ENCODE data around the gene REV3L.

Gene REV3L

DNA sequence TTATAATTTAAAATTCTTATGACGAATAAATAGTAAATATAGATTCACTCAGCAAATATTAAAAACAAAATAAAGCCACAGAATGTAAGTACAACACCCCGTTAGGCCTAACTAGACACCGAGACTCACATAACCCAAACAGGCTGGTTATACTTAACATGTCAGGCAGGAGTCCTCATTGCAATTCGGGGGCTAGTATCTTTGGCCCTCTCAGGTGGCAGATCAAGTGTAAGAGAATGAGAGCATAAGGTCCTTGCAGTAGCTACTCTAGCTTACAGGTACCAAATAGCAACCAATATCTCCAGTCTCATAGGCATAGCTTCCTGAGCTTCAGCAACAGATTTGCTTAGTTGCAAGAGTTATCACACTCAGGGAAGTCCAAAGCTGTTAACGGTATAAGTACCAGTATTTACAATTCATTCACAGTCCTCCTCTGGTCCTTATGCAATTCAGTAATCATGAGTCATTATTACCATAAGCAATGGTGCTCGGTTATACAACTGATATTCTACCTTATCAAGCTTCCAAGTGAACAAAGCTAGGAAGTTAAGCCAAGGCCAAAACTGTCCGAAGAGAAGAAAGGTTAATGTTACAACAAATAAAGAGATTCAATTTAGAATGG is 20.1 kb downstream of the REV3L start:
- H3K27me3 ChIP-seq (ENCODE audit: insufficient read depth, low read depth, severe bottlenecking), result no peaks in the 10 kb centered on the region
- peaks cover 5% of the 10 kb centered on the region for H3K9me3 ChIP-seq (ENCODE audit: severe bottlenecking)
- no peak overlapping the region for H3K27ac ChIP-seq
- H3K4me3 ChIP-seq (ENCODE audit: low read depth, low read length), result no peak overlapping the region
- peaks cover 16% of the 10 kb centered on the region for H3K36me3 ChIP-seq
- TF ChIP-seq, protein P1, sequence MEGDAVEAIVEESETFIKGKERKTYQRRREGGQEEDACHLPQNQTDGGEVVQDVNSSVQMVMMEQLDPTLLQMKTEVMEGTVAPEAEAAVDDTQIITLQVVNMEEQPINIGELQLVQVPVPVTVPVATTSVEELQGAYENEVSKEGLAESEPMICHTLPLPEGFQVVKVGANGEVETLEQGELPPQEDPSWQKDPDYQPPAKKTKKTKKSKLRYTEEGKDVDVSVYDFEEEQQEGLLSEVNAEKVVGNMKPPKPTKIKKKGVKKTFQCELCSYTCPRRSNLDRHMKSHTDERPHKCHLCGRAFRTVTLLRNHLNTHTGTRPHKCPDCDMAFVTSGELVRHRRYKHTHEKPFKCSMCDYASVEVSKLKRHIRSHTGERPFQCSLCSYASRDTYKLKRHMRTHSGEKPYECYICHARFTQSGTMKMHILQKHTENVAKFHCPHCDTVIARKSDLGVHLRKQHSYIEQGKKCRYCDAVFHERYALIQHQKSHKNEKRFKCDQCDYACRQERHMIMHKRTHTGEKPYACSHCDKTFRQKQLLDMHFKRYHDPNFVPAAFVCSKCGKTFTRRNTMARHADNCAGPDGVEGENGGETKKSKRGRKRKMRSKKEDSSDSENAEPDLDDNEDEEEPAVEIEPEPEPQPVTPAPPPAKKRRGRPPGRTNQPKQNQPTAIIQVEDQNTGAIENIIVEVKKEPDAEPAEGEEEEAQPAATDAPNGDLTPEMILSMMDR (IDR thresholded peaks at IDR 0.05; ENCODE audit: low read depth, low read length), result no peak
- no peak for DNase-seq

DNA sequence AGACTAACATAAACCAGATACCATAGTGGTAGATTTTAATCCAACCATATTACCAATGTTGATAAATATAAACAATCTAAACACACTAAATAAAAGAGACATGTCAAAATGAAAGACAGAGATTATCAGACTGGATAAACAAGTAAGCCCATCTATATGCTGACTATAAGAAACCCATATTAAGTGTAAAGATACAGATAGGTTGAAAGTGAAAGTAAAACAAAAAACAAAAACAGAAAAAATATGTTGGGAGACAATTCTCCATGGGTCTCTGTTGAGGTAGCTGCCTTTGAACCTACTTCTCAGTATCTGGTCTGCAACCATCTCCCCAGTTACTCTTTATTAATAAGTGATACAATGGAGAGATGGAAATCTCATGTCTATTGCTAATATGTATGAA is 21.2 kb downstream of the REV3L start:
- Histone ChIP-seq H3K36me3 (peaks cover 16% of the 10 kb centered on the region), H3K27ac (no peak overlapping the region)

DNA sequence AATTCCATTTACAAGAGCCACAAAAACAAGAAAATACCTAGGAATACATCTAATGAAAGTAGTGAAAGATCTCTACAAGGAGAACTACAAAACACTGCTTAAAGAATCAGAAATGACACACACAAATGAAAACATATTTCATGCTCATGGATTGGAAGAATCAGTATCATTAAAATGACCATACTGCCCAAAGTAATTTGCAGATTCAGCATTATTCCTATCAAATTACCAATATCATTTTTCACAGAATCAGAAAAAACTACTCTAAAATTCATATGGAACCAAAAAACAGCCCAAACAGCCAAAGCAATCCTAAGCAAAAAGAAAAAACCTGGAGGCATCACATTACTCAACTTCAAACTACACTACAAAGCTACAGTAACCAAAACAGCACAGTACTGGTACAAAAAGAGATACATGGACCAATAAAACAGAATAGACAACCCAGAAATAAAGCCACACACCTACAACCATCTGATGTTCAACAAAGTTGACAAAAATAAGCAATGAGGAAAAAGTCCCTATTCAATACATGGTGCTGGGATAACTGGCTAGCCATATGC is 24.3 kb downstream of the REV3L start:
- Histone ChIP-seq H3K27ac (no peak overlapping the region), H3K4me3 (ENCODE audit: low read depth, low read length) (no peak overlapping the region), H3K27me3 (ENCODE audit: insufficient read depth, low read depth, severe bottlenecking) (no peaks in the 10 kb centered on the region), H3K36me3 (peaks cover 16% of the 10 kb centered on the region), H3K9me3 (ENCODE audit: severe bottlenecking) (peaks cover 5% of the 10 kb centered on the region)
- TF ChIP-seq, protein P1 (IDR thresholded peaks at IDR 0.05; ENCODE audit: low read depth, low read length), result no peak
- DNase-seq, result no peak

More for the DNA sequence above, 21.2 kb downstream of the REV3L start:
- TF ChIP-seq, protein P1 (IDR thresholded peaks at IDR 0.05; ENCODE audit: low read depth, low read length), result no peak
- no peaks in the 10 kb centered on the region for H3K27me3 ChIP-seq (ENCODE audit: insufficient read depth, low read depth, severe bottlenecking)
- peaks cover 5% of the 10 kb centered on the region for H3K9me3 ChIP-seq (ENCODE audit: severe bottlenecking)
- DNase-seq, result no peak
- no peak overlapping the region for H3K4me3 ChIP-seq (ENCODE audit: low read depth, low read length)

DNA sequence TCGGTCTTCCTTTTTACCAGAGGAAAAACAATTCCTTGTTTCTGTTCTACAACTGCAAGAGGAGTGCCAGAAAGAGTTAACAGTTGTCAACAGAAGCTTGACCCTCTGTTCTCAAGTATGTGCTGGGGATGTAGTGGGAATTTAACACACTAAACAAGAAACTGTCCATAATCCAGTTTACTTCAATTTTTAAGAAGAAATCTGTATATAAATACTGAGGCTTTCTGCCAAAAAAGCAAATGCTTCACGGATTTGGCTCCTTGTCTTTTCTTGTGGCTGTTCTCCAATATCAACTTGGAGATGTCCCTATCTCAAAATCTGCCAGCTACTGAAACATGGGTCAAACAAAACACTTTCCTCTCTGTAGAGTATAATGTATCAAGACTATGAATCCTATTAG is 26.8 kb downstream of the REV3L start:
- Histone ChIP-seq H3K27ac (no peak overlapping the region), H3K27me3 (ENCODE audit: insufficient read depth, low read depth, severe bottlenecking) (no peaks in the 10 kb centered on the region), H3K36me3 (peaks cover 16% of the 10 kb centered on the region), H3K4me3 (ENCODE audit: low read depth, low read length) (no peak overlapping the region), H3K9me3 (ENCODE audit: severe bottlenecking) (peaks cover 5% of the 10 kb centered on the region)
- TF ChIP-seq, protein P1 (IDR thresholded peaks at IDR 0.05; ENCODE audit: low read depth, low read length), result no peak
- no peak for DNase-seq

DNA sequence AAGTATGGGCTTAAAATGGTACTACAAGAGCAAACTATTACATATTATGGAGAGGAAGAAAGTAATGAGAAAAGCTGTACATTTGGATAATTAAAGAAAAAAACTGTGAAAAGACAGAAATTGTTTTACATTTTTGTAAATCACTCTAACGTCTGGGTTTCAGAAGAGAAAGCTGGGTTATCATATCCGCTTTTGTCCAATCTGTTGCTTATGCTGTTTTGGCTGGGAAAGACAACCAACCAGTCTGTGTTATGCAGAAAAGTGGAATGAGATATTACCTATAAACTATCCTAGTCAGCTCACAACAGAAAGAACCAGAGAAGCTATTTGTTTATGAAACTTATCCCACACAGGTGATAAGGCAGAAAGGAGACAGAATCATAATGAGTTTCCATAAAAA is 32.4 kb downstream of the REV3L start:
- DNase-seq, result no peak
- H3K27me3 ChIP-seq (ENCODE audit: insufficient read depth, low read depth, severe bottlenecking), result no peaks in the 10 kb centered on the region
- 0 out of 2 replicates have a peak, but pooled peaks cover 2% of the 10 kb centered on the region for H3K36me3 ChIP-seq
- TF ChIP-seq, protein P1 (IDR thresholded peaks at IDR 0.05; ENCODE audit: low read depth, low read length), result no peak
- no peaks in the 10 kb centered on the region for H3K9me3 ChIP-seq (ENCODE audit: severe bottlenecking)
- no peak overlapping the region for H3K4me3 ChIP-seq (ENCODE audit: low read depth, low read length)
- no peak overlapping the region for H3K27ac ChIP-seq

DNA sequence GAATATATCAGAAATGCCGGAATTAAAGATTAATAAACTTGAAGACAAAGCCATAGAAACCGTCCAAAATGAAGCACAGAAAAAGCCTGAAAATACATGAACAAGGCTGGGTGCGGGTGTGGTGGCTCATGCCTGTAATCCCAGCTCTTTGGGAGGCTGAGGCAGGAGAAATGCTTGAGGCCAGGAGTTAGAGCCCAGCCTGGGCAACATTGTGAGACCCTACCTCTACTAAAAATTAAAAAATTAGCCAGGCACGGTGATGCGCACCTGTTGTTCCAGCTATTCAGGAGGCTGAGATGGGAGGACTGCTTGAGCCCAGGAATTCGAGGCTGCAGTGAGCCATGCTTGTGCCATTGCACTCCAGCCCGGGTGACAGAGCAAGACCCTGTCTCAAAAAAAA is 32.9 kb downstream of the REV3L start:
- DNase-seq, result no peak
- Histone ChIP-seq H3K9me3 (ENCODE audit: severe bottlenecking) (no peaks in the 10 kb centered on the region), H3K4me3 (ENCODE audit: low read depth, low read length) (no peak overlapping the region), H3K36me3 (no peaks in the 10 kb centered on the region), H3K27ac (no peak overlapping the region), H3K27me3 (ENCODE audit: insufficient read depth, low read depth, severe bottlenecking) (no peaks in the 10 kb centered on the region)
- TF ChIP-seq, protein P1 (IDR thresholded peaks at IDR 0.05; ENCODE audit: low read depth, low read length), result no peak
